OCI-LY7 (cell line): Measurements from ENCODE around the gene ARF3. TPM values are rescaled to one million over a fixed set of nuclear protein-coding genes. Genes with fewer than 3 reads are reported as not detected.

Source experiments
- BruUV-seq: library from RNA; stranded (reverse); fragments of 400-500 nt; replicated peaks from 2 replicates; lab custom pipeline; 2021; lab: Mats Ljungman, UMichigan
- CTCF ChIA-PET: fragments of 300-600 bp; sonication (Branson Sonifier 250); formaldehyde crosslinking; loops from one replicate; lab custom pipeline; 2022; ENCODE audit warnings: antibody characterized with exemption; ENCODE audit not compliant: unreplicated experiment; lab: Charles Lee
- POLR2A ChIA-PET: fragments of 300-600 bp; sonication (Branson Sonifier 250); formaldehyde crosslinking; loops from one replicate; lab custom pipeline; 2022; ENCODE audit warnings: antibody characterized with exemption; lab: Charles Lee
- DNase-seq: peaks from one replicate; pipeline ENCODE4 v3.0.0-alpha.2; 2015; ENCODE audit warnings: low spot score
- H2AFZ ChIP-seq: fragments of 200-600 bp; sonication (generic), shearing (Covaris generic); 2 replicates; pipeline ENCODE4 v1.6.1; 2014; ENCODE audit warnings: mild to moderate bottlenecking, antibody characterized with exemption, low read length, moderate library complexity
- H3K27ac ChIP-seq: fragments of 200-600 bp; sonication (generic); 2 replicates; pipeline ENCODE4 v1.5.1; 2014; ENCODE audit warnings: mixed run types, low read depth, mild to moderate bottlenecking, moderate library complexity, low read length, inconsistent platforms; ENCODE audit not compliant: poor library complexity, severe bottlenecking
- H3K36me3 ChIP-seq: fragments of 200-600 bp; sonication (generic); 2 replicates; pipeline ENCODE4 v1.6.1; 2014; ENCODE audit warnings: mild to moderate bottlenecking, antibody characterized with exemption, low read length, moderate library complexity, mixed read lengths; ENCODE audit not compliant: insufficient read depth
- H3K4me1 ChIP-seq: fragments of 200-600 bp; sonication (generic); 2 replicates; pipeline ENCODE4 v1.5.1; 2014; ENCODE audit warnings: mild to moderate bottlenecking, low read length; ENCODE audit not compliant: insufficient read depth, poor library complexity, severe bottlenecking
- H3K4me2 ChIP-seq: fragments of 200-600 bp; sonication (generic); 2 replicates; pipeline ENCODE4 v1.6.1; 2014; ENCODE audit warnings: mild to moderate bottlenecking, low read length
- H3K4me3 ChIP-seq: fragments of 200-600 bp; sonication (generic); 2 replicates; pipeline ENCODE4 v1.5.1; 2014; ENCODE audit warnings: mild to moderate bottlenecking, low read depth, low read length; ENCODE audit not compliant: poor library complexity, severe bottlenecking
- H3K79me2 ChIP-seq: fragments of 200-600 bp; sonication (generic); 2 replicates; pipeline ENCODE4 v1.6.1; 2016; ENCODE audit warnings: low read depth, mild to moderate bottlenecking, low read length, moderate library complexity, mixed read lengths; ENCODE audit not compliant: insufficient read depth
- H3K9me2 ChIP-seq: fragments of 200-600 bp; sonication (generic); 2 replicates; pipeline ENCODE4 v1.6.1; 2016; ENCODE audit warnings: mild to moderate bottlenecking, low read length, mixed read lengths; ENCODE audit not compliant: insufficient read depth
- H3K9me3 ChIP-seq: fragments of 200-600 bp; sonication (generic); 2 replicates; pipeline ENCODE4 v1.6.1; 2014; ENCODE audit warnings: mild to moderate bottlenecking, mixed run types, low read length, mixed read lengths
- H4K20me1 ChIP-seq: fragments of 200-600 bp; sonication (generic); 2 replicates; pipeline ENCODE4 v1.6.1; 2014; ENCODE audit warnings: mild to moderate bottlenecking, antibody characterized with exemption, low read length, moderate library complexity, mixed read lengths; ENCODE audit not compliant: insufficient read depth
- CTCF ChIP-seq: fragments of 200-600 bp; sonication (generic); conservative IDR thresholded peaks from 2 replicates; pipeline ENCODE4 v1.5.1; 2014; ENCODE audit warnings: mild to moderate bottlenecking, antibody characterized with exemption, low read length, moderate library complexity, mixed read lengths
- EZH2phosphoT487 ChIP-seq: fragments of 200-600 bp; sonication (generic); IDR thresholded peaks from 2 replicates; pipeline ENCODE4 v1.6.1; 2018; ENCODE audit warnings: low read depth, borderline replicate concordance, mild to moderate bottlenecking, mixed run types, antibody characterized with exemption, low read length, moderate library complexity, mixed read lengths
- intact Hi-C: fragments of 100-400 bp; cut with micrococcal nuclease; formaldehyde crosslinking; loops from one replicate; pipeline ENCODE4 v1.10.0; 2022; ENCODE audit not compliant: unreplicated experiment
- total RNA-seq, 2 experiments: library from RNA; depleted of rRNA in 1 of 2; stranded (reverse); fragments of >200 nt in 1 of 2; shearing (Covaris generic) in 1 of 2; gene quantifications; 2 replicates each; pipeline ENCODE4 v1.2.3, GENCODE V29; 2014 to 2022

Gene ARF3
- total RNA-seq, 2 experiments from 2014 or later: 41.2 to 133 TPM

GRCh38 chr12:48967991-48968390 lies 10.7 kb upstream of the ARF3 start:
- no peak overlapping the region for H3K4me2 ChIP-seq
- no peak overlapping the region for H3K4me3 ChIP-seq
- ChIA-PET POLR2A (interaction anchor here (0.6 to 2.1 kb wide), 3 partner anchors 10 to 100 kb away, joined by 3 to 12 read pairs (median 8); partner anchors contain the start of gene ARF3), CTCF (interaction anchor here (0.8 kb wide), 1 partner anchor 20 kb away, joined by 3 read pairs; no protein-coding TSS in a partner anchor)
- no peak overlapping the region for H2AFZ ChIP-seq
- no TSS peak for BruUV-seq
- H3K27ac ChIP-seq: no peak overlapping the region
- H3K9me2 ChIP-seq: no peaks in the 10 kb centered on the region
- no peak for DNase-seq
- no peaks in the 10 kb centered on the region for H4K20me1 ChIP-seq
- H3K4me1 ChIP-seq: no peaks in the 10 kb centered on the region
- intact Hi-C loops: no loop called here
- no peaks in the 10 kb centered on the region for H3K9me3 ChIP-seq
- TF ChIP-seq EZH2phosphoT487 (no peak), CTCF (no peak)
- H3K79me2 ChIP-seq: no peaks in the 10 kb centered on the region
- no peaks in the 10 kb centered on the region for H3K36me3 ChIP-seq

GRCh38 chr12:48966177-48966895 lies 9.0 kb upstream of the ARF3 start:
- no peaks in the 10 kb centered on the region for H3K9me2 ChIP-seq
- H3K4me1 ChIP-seq: no peaks in the 10 kb centered on the region
- DNase-seq: no peak
- H3K4me3 ChIP-seq: no peak overlapping the region
- H3K9me3 ChIP-seq: no peaks in the 10 kb centered on the region
- no peaks in the 10 kb centered on the region for H4K20me1 ChIP-seq
- TF ChIP-seq EZH2phosphoT487 (no peak), CTCF (no peak)
- intact Hi-C loops: no loop called here
- H3K4me2 ChIP-seq: no peak overlapping the region
- ChIA-PET POLR2A (interaction anchor here (0.6 to 0.7 kb wide), 2 partner anchors 9 to 260 kb away, joined by 3 read pairs; partner anchors contain the start of gene ARF3), CTCF (interaction anchor here (0.7 to 1.4 kb wide), 2 partner anchors 9 to 13 kb away, joined by 4 read pairs; partner anchors contain the start of gene ARF3)
- no TSS peak for BruUV-seq
- no peak overlapping the region for H2AFZ ChIP-seq
- H3K36me3 ChIP-seq: no peaks in the 10 kb centered on the region
- no peak overlapping the region for H3K27ac ChIP-seq
- no peaks in the 10 kb centered on the region for H3K79me2 ChIP-seq

- no peak overlapping the region for H3K27ac ChIP-seq
- no peaks in the 10 kb centered on the region for H3K9me3 ChIP-seq
- no peaks in the 10 kb centered on the region for H3K79me2 ChIP-seq
- ChIA-PET CTCF (no interaction called here), POLR2A (no interaction called here)
- H3K9me2 ChIP-seq: no peaks in the 10 kb centered on the region
- no peak overlapping the region for H3K4me2 ChIP-seq
- no peaks in the 10 kb centered on the region for H3K36me3 ChIP-seq
- no peak overlapping the region for H3K4me3 ChIP-seq
- no peaks in the 10 kb centered on the region for H4K20me1 ChIP-seq
- TF ChIP-seq CTCF: no peak
- no peak for TF ChIP-seq EZH2phosphoT487
- H2AFZ ChIP-seq: no peak overlapping the region
- DNase-seq: no peak
- intact Hi-C loops: no loop called here
- H3K4me1 ChIP-seq: no peaks in the 10 kb centered on the region
- no TSS peak for BruUV-seq
Measured at GRCh38 chr12:48965298-48965838, 8.1 kb upstream of the ARF3 start.
